ENCODE data around the gene ZBTB44. TPM values are rescaled to one million over a fixed set of nuclear protein-coding genes. Genes with fewer than 3 reads are reported as not detected.
"Not testable (repeated sequence)": the region's sequence is repeated elsewhere in the genome, so short reads cannot be mapped to it uniquely, and the experiment has no call there.

ZBTB44 gene
- total RNA-seq, 1 donor from 2014 or later = 48.3 TPM

DNA sequence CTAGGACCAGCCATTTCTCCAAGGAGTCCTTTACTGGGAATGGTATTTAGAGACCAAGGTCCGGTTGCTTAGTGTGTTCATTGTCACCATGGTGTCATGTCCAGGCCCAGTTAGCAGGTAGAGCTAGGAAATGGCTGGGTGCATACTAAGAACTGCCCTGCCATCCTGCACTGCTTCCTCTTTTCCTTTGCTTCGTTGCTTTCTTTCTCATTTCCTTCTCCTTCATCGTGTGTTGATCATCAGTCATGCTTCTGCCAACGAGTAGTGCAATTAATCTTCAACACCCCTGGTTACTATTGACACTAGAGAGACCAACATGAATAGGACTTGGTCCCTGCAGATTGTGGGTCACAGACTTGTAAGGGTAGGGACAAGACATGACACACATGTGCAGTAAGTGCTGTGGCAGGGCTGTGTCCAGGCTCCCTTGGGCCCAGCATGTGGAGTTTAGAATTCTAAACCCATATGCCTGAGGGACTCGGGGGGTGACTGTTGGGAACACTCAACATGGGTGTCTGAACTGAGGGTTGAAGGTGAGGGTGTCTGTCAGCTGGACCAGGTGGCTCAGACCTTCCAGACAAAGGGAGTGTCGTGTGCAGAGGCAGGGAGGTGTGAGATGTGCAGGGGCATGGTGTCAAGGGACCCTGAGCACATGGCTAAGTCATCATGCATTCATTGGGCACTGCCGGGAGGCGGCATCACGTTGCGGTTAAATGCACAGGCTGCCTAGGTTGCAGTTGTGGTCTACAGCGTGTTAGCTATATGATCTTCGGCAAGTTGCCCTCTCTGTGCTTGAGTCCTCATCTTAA is 112.5 kb downstream of the ZBTB44 start:
- intact Hi-C loops (cut with micrococcal nuclease) = no loop called here

DNA sequence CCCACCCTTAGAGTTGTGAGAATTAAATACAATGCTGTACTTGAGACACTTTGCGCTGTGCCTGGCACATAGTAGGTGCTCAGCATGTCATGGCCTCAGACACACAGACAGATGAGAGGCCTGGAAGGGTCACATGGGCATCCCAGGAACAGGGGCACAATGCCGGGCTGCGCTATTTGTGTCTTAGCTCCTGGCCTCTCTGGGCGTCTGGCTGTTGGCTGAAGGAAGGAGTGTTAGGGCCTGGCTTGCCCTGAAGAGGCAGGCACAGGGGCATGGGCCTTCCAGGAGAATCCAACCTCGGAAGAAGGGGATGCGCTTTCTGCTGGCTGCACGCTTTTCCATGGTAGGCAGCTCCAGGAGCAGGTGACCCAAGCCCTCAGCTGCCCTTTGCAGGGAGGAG is 113.7 kb downstream of the ZBTB44 start:
- intact Hi-C loops (cut with micrococcal nuclease) = no loop called here

DNA sequence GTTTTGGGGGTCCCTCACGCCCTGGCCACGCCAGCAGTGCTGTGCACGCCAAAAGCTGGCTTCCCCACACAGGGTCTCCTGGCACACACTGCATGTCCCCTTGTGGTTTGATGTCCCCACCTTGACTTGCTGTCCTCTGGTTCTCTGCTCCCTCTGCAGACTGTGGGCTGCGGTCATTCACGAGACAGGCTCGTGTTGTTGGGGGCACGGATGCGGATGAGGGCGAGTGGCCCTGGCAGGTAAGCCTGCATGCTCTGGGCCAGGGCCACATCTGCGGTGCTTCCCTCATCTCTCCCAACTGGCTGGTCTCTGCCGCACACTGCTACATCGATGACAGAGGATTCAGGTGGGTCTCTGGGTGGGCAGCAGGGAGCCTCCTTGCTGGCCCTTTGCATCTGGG is 114.9 kb downstream of the ZBTB44 start:
- intact Hi-C loops (cut with micrococcal nuclease) = no loop called here

DNA sequence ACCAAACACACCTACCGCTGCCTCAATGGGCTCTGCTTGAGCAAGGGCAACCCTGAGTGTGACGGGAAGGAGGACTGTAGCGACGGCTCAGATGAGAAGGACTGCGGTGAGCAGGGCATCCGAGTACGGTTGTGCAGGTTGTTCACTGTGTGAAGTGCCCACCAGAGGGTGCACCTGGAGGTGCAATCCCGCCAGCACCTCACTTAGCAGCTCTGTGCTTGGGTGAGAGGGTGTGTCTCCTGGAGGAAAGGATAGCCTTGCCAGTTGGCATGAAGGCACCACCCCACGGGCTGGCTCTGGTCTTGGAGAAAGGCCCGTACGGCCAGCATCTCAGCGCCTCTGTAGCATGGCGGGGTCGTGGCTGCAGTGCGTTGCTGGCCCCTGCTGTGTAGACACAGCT is 115.8 kb downstream of the ZBTB44 start:
- intact Hi-C loops (cut with micrococcal nuclease) = no loop called here

DNA sequence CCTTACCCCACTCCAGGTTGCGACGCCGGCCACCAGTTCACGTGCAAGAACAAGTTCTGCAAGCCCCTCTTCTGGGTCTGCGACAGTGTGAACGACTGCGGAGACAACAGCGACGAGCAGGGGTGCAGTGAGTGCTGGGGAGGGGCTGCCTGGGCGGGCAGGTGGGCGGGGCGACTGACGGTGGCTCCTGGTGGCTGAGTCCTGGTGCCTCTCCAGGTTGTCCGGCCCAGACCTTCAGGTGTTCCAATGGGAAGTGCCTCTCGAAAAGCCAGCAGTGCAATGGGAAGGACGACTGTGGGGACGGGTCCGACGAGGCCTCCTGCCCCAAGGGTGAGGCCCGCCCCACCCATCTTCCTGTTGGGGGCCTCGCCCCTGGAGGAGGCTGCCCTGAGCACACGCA is 116.4 kb downstream of the ZBTB44 start:
- intact Hi-C loops (cut with micrococcal nuclease) = no loop called here

DNA sequence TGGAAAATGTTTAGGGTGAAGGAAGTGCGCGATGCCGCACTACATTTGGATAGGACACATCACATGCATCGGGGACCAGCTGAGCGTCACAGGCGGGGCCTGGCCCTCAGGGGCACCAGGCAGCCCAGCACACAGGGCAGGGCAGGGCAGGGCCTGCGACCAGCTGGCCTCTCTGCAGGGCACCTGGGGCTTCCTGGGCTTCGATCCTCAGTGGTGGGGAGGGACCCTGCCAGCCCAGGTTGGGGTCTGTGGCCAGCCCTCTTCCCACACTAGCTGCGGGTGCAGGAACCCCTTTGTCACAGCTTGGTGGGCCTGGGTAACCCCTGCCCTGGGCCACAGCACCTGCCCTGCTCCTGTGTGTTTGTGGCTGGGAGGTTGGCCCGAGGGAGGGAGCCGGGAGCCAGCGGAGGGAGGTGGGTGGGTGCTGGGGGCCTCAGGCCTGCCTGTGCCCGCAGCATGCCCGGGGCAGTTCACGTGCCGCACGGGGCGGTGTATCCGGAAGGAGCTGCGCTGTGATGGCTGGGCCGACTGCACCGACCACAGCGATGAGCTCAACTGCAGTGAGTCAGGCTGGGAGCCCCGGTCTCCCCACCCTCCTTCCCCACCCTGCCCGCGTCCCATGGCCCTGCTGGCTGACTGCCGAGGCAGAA is 117.2 kb downstream of the ZBTB44 start:
- intact Hi-C loops (cut with micrococcal nuclease) = no loop called here

DNA sequence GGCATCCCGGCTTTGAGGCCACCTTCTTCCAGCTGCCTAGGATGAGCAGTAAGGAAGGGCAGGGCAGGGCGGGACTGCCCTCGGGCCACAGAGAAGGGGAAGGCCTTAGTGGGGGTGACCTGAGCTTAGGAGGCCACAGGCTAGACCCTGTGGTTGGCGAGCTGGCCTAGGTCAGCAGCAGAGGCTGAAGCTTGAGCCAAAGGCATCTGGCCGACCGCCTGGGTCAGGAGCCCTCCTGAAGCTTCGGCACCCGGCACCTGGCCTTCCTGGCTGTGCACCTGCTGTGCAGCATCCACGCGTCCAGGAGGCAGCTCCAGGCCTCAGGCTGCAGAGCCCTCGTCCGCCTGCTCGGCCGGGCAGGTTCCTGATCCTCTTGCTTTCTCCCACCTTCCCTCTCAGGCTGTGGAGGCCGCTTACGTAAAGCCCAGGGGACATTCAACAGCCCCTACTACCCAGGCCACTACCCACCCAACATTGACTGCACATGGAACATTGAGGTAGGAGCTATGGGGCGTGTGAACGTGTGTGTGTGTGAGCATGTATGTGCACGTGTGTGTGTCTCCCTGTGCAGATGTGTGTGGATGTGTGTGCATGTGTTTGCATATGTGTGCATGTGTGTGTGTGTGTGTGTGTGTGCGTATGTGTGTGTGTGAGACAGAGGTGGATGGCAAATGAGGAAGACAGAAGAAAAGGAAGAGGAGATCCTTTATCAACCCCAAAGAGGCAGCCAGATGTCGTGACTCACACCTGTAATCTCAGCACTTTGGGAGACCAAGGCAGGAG is 120.3 kb downstream of the ZBTB44 start:
- intact Hi-C loops (cut with micrococcal nuclease) = no loop called here

DNA sequence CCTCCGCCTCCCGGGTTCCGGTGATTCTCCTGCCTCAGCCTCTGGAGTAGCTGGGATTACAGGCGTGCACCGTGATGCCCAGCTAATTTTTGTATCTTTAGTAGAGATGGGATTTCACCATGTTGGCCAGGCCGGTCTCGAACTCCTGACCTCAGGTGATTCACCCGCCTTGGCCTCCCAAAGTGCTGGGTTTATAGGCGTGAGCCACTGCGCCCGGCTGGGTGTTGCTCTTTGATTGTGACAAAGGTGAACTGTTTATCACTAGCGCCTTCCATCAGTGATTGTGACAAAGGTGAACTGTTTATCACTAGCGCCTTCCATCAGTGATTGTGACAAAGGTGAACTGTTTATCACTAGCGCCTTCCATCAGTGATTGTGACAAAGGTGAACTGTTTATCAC is 121.2 kb downstream of the ZBTB44 start:
- intact Hi-C loops (cut with micrococcal nuclease) = not testable (repeated sequence)

DNA sequence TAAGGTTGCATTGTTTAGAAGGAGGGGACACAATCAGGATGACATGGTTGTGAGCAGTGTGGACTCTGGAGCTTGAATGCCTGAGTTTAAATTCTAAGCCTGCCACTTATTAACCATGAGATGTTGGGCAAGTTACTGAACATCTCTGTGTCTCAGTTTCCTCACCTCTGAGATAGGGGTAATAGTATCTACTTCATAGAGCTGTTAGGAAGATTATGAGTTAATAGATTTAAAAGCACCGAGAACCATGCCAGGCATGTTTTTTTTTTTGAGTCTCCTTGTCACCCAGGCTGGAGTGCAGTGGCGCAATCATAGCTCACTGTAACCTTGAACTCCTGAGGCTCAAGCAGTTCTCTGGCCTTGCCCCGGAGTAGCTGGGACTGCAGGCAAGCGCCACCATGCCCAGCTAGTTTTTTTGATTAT is 121.9 kb downstream of the ZBTB44 start:
- intact Hi-C loops (cut with micrococcal nuclease) = no loop called here

DNA sequence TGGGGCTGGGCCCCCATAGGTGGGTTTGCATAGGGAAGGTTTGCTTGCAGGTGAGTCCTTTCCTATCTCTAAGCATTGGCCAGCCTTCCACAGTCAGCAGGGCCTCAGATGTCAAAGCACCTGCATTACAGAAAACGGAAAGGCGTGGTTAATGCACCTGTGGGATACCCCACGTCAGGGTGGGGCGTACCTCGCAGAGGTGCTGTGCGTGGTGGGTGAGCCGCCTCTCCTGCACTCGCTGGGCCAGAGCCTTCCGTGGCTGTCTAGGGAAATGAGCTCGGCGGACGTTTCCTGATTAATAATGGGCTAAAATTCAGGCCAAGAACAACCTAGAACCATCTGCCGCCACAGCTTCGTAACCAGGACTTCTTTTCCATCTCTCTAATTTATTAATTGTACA is 122.8 kb downstream of the ZBTB44 start:
- intact Hi-C loops (cut with micrococcal nuclease) = no loop called here

DNA sequence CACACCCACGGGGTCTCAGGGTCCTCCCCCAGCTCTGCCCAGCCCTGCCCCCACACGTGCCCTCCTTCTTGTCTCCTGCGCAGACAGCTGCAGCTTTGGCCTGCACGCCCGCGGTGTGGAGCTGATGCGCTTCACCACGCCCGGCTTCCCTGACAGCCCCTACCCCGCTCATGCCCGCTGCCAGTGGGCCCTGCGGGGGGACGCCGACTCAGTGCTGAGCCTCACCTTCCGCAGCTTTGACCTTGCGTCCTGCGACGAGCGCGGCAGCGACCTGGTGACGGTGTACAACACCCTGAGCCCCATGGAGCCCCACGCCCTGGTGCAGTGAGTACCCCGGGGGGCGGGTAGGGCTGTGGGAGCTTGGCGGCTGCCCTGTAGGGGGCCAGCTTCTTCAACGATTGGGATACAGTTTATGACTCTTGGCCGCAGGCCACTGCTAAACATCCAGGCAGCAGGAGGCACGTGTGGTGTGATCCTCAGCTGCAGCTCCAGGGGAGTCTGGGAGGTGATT is 124.3 kb downstream of the ZBTB44 start:
- intact Hi-C loops (cut with micrococcal nuclease) = no loop called here

DNA sequence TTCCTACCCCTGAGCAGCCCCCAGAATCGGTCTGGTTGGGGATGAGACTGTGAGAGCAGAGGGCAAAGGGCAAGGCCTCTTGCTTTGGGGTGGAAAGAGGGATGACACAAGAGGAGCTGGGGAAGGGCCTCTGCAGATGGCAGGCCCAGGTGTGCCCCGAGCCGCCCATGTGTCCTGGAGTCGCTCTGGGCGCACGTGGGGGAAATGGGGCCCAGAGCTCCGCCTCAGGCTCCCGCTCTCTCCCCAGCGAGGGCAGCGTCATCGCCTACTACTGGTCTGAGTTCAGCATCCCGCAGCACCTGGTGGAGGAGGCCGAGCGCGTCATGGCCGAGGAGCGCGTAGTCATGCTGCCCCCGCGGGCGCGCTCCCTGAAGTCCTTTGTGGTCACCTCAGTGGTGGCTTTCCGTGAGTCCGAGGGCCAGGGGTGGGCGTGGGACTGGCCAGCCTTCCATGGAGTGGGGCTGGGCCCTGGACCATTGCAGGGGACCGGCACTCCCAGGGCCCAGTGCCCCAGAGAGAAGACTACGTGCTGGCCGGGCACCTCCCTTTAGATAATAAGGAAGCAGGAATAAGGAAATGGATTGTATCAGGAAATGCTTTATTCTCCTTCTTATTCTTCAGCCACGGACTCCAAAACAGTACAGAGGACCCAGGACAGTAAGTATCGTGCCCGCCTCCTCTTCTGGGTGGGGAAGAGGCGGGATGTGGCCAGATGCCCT is 125.1 kb downstream of the ZBTB44 start:
- intact Hi-C loops (cut with micrococcal nuclease) = no loop called here

DNA sequence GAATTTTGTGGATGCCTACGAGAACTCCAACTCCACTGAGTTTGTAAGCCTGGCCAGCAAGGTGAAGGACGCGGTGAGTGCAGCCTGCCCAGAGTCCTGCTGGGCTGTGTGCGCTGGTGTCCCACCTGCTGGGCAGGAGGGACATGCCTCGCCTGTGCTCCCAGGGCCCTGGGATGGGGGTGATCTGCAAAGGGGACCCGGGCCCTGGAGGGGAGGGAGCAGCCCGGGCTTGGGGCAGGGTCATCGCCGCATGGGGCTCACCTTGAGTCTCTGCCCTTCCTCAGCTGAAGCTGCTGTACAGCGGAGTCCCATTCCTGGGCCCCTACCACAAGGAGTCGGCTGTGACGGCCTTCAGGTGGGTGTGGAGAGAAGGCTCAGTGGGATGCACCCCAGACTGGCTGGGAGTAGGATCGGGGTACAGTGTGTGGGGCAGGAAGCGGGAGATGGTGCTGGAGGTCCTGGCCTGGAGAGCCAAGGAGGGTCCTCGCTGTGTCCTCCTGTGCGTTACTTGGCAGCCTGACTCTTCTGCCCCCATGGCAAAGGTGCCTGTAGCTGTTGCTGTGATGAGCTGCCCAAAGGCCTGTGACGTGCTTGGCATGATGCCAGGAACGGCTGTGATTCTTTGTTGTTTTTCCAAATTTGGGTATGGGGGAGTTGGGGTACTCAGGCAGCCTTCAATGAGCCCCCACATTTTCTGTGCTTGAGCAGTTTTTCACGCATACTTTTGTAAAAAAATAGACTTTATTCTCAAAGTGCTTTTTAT is 126.0 kb downstream of the ZBTB44 start:
- intact Hi-C loops (cut with micrococcal nuclease) = no loop called here

DNA sequence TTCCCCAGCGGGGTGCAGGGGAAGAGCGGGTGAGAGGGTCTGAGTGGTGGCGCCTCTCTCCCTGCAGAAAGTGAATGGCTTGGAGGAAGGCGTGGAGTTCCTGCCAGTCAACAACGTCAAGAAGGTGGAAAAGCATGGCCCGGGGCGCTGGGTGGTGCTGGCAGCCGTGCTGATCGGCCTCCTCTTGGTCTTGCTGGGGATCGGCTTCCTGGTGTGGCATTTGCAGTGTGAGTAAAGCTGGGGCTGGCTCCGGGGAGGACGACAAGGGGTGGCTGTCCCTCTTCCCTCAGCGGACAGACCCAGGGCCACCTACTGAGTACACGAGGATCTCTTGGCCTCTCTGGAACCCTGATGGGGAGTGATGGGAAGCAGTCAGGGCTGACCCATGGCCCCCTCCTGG is 126.7 kb downstream of the ZBTB44 start:
- intact Hi-C loops (cut with micrococcal nuclease) = no loop called here

DNA sequence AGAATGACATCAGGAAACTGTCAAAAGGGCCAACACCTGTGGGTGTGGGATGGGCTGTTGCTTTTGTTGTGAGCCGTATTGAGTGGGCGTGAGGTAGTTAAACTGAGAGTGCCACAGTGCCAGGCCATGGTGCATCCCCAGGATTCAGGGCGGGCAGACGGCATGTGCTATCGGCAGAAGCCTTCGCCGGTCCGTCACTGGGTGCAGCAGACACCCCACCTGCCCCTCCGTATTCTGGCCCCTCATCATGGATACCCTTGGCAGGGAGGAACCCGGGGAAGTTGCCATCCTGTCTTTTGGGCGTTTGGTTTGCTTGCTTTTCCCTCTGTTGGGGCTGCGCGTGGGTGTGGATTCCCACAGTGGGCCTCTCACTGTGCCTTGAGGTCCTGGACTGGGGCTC is 127.6 kb downstream of the ZBTB44 start:
- intact Hi-C loops (cut with micrococcal nuclease) = no loop called here

DNA sequence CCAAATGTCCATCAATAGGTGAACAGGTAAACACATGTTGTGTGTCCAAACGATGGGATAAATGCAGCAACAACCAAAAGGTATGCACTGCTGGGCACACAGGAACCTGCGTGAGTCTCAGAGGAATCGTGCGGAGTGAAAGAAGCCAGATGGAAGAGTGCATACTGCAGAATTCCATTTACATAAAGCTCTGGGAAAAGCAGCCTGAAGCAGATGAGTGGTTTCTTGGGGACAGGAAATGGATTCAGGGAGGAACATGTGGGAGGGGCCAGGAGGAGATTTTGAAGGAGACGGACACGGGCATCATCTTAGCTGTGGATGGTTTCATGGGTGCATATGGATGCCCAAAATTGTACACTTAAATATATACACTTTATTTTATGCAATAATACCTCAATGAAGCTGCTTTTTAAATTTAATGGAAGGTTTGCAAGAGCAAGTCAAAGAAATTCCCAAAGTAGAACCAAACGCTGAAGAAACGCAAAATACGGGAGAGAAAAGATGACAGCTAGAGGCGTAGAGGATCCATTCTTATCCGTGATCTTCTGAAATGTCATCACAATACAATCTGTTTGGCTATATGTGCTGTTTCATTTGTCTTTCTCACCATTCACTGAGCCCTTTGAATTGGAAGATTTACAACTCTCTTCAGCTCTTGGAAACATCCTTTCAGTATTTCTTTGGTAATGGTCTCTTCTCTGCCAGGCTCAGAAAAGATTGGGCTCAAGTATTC is 130.7 kb downstream of the ZBTB44 start:
- intact Hi-C loops (cut with micrococcal nuclease) = no loop called here

DNA sequence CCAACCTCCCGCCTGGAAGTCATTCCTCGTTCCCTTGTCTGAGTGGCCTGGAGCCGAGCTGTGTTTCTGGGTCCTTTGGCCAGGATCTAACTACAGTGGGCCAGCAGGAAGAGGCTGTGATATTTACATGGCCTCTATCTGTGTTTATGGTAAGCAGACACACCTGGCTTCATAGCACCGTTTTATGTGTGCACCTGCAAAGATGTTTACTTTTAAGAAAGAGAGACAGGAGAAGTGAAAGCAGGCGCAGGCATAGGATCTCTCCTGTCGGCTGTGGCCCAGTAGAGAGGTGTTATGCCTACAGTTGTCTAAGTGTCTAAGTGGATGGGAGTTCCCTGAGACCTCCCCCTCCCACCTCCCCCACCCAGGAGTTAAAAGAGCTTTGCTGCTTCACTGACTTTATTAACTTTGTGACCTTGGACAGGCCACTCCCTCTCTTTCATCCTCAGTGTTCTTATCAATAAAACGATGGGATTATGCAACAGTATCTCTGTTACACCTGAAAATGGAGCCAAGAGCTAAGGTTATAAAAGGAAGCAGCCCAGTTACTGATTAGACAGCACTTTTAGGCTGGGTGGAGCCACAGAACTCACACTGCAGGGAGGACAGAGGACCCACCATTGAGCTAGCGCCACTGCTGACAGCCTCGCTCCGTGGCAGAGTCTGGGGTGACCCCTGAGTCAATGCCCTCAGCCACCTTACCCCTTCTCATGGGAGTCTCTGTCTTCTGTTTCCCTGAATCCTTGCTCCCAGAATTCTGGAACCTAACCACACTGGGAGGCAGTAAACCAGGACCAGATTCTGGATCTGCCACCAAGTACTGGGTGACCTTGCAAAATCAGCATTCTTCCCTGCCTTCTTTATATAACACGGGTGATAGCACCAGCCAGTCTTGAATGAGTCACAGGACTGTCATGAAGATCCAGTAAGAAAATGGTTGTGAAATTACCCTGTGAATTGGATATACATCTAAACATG is 133.1 kb downstream of the ZBTB44 start:
- intact Hi-C loops (cut with micrococcal nuclease) = no loop called here

DNA sequence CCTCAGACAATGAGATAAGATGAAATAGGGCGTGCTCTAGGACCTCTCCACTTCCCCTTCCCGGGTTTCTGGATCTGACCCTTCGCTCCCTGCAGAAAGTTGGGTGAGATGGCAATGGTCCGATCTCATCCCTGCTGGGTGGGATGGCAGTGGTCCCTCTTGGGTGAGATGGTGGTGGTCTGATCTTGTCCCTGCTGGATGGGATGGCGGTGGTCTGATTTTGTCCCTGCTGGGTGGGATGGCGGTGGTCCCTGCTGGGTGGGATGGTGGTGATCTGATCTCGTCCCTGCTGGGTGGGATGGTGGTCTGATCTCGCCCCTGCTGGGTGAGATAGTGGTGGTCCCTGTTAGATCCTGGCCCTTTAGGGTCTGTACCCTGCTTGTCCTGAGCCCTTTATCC is 133.8 kb downstream of the ZBTB44 start:
- intact Hi-C loops (cut with micrococcal nuclease) = no loop called here

DNA sequence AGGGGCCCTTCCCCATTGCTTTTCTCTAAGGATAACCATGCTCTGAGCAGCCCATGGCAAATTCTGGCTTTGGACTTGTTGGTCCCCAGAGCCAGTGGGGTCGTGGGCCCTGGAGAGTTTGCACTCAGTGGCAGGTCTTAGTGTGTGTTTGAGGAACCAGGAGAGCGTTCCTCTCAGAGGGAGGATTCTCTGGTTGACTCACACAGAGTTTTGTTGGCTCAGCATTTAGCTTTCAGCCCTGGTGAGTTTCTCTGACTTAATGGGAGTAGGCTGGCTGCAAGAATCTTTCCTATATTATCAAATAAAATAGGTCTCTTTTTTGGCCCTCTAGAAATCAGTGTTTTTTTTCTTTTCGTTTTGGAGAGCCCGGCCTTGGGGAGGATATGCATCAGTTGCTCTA is 134.2 kb downstream of the ZBTB44 start:
- intact Hi-C loops (cut with micrococcal nuclease) = no loop called here

Data from T-helper 1 cell treated with Interleukin-12 subunit alpha and Interleukin-12 subunit beta and Interleukin-4 antibody, amounts not matched to agents 30 ng/mL and 1 ng/mL, for 36 hours (primary cell).